GM13977 (cell line): ENCODE data around the gene CLEC17A.
"Not testable (repeated sequence)": the region's sequence is repeated elsewhere in the genome, so short reads cannot be mapped to it uniquely, and the experiment has no call there.

ENCODE experiments used
- DNase-seq: peaks from one replicate; pipeline ENCODE4 v3.0.0; 2012; ENCODE audit warnings: low spot score
- in situ Hi-C: fragments of 300-500 bp; cut with MboI; formaldehyde crosslinking; loops from one replicate; pipeline ENCODE4 v1.12.0; 2022; ENCODE audit warnings: low sequenced_read_pairs, low pct_unique_long_range_greater_than_20kb, mixed read lengths, inconsistent platforms; ENCODE audit not compliant: unreplicated experiment
- TF ChIP-seq, protein P1 (sequence below): IDR thresholded peaks from 2 replicates; pipeline ENCODE4 v1.5.1; 2012; ENCODE audit warnings: mild to moderate bottlenecking, control low read depth; ENCODE audit not compliant: insufficient read depth; ENCODE audit errors: extremely low read depth, missing control alignments

The CLEC17A gene

DNA sequence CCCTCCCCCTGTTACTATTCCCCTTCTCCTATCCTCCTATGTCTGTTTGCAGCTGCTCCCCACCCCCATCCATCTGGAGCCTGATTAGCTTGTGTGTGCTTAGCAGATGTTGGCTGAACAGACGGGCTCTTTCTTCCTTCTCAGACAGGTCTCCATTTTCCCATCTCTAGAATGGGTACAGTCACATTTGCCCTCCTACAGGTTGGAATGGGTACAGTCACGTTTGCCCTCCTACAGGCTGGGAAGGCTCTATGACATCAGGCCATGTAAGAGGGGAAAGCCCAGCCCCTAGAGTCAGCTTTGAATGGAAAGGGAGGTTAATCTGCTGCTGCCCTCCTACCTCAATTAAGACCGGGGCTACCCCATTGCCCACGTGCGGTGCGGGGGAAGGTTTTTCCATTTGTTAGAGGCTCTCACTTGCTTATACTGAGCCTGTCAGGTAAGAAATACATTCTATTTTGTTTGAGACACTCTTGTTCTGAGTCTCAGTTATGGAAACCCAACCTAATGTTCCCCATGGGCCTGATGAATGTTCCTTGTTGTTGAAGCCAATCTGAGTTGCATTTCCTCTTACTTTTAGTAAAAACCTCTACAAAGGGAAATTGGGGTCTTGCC, 2.2 kb upstream of the CLEC17A start:
- TF ChIP-seq, protein P1, sequence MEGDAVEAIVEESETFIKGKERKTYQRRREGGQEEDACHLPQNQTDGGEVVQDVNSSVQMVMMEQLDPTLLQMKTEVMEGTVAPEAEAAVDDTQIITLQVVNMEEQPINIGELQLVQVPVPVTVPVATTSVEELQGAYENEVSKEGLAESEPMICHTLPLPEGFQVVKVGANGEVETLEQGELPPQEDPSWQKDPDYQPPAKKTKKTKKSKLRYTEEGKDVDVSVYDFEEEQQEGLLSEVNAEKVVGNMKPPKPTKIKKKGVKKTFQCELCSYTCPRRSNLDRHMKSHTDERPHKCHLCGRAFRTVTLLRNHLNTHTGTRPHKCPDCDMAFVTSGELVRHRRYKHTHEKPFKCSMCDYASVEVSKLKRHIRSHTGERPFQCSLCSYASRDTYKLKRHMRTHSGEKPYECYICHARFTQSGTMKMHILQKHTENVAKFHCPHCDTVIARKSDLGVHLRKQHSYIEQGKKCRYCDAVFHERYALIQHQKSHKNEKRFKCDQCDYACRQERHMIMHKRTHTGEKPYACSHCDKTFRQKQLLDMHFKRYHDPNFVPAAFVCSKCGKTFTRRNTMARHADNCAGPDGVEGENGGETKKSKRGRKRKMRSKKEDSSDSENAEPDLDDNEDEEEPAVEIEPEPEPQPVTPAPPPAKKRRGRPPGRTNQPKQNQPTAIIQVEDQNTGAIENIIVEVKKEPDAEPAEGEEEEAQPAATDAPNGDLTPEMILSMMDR: no peak
- DNase-seq: no peak
- in situ Hi-C loops: loop anchor here (5.0 kb wide), 1 partner anchor 107 kb away; no protein-coding TSS in a partner anchor

DNA sequence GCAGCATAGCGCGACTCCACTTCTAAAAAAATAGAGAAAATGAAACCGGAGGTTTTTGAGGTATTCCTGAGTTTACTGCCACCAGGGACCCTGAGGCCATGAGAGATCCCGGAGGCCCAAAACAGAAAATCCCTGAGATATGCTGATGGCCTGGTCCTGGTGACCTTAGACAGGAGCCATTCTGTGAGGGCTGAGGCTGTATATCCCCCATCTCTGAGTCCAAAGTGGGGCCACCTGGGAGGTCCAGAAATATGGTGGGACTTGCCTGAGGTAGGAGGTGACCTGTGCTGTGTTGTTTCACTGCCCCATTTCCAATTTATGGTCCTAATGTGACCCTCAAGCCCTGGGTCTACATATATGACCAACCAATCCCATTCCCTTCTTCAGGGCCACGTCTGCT, 1.5 kb downstream of the CLEC17A start:
- in situ Hi-C loops: loop anchor here (5.0 kb wide), 1 partner anchor 103 kb away; no protein-coding TSS in a partner anchor

DNA sequence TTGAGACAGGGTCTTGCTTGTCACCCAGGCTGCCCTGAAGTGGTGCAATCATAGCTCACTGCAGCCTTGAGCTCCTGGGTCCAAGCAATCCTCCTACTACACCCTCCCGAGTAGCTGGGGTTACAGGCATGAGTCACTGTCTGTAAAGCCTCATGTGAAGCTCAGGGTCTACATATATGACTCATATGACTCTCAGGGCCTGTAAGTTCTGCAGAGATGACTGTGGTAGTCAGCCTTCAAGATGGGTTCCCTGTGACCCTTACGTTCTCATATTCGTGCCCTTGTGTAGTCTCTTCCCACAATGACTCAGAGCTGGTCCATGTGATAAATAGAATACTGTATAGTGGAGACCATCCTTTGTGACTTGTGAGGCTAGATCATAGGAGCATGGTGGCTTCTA, 2.3 kb downstream of the CLEC17A start:
- in situ Hi-C loops, DNase-seq: not testable (repeated sequence)

More for the DNA sequence above, 1.5 kb downstream of the CLEC17A start:
- not testable (repeated sequence) for DNase-seq

DNA sequence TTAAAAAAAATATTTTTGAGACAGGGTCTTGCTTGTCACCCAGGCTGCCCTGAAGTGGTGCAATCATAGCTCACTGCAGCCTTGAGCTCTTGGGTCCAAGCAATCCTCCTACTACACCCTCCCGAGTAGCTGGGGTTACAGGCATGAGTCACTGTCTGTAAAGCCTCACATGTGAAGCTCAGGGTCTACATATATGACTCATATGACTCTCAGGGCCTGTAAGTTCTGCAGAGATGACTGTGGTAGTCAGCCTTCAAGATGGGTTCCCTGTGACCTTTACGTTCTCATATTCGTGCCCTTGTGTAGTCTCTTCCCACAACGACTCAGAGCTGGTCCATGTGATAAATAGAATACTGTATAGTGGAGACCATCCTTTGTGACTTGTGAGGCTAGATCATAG, 6.5 kb downstream of the CLEC17A start:
- DNase-seq, in situ Hi-C loops: not testable (repeated sequence)

DNA sequence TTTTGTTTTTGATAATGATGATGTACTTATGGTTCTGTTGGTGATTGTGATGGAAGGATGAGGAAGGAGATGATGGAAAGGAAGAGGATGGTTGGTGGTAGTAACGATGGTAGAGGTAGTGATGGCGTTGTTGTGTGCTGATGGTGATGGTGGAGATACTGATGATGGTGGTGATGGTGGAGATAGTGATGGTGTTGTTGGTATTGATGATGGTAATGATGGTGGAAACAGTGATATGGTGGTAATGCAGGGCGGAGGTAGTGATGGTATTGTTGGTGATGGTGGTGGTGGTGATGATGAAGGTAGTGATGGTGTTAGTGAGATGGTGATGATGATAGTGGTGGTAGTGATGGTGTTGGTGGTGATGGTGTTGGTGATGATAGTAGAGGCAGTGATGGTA, 12.7 kb downstream of the CLEC17A start:
- TF ChIP-seq, protein P1: no peak
- no peak for DNase-seq
- in situ Hi-C loops: no loop called here

DNA sequence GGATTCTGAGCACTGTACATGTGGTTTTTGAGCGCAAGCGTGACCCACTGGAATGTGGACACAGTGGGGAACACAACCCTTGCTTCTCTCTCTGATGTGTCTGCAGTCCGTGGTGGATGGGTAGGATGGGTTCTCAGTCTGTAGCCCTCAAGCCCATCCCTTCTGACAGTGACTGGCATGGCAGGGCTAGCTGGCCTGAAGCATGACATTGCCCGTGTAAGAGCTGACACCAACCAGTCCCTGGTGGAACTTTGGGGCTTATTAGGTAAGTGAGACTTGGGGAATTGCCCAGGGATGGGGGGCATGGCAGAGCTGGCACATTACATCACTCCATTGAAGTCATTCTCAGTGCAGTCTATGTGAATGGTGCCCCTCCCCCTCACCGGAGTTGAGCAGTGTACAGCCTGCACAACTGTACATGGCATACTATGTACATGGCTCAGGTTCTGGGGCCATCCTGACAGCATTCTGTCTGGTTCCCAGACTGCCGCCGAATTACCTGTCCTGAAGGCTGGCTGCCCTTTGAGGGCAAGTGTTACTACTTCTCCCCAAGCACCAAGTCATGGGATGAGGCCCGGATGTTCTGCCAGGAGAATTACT, 16.8 kb downstream of the CLEC17A start:
- in situ Hi-C loops: no loop called here
- no peak for DNase-seq
- TF ChIP-seq, protein P1: no peak

DNA sequence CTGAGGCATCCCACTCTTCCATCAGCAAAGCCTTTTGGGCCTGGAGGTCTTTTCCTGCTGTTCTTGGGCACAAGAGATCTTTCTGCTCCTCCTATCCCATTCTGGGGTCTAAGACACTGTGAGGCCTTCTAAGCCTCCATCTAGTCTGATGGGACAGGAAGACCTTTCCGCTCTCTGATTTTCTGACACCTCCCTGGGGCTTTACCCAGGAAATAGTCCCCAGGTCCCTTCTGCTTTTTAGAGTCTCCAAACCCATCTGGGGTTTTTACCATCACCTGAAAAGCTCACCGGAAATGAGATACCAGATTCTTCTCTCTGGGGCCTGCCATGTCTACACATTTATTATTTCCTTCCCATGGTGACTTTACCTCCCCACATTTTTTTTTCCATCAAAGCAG, 21.1 kb downstream of the CLEC17A start:
- DNase-seq: peak; percentile 68
- TF ChIP-seq, protein P1: no peak
- in situ Hi-C loops: no loop called here

DNA sequence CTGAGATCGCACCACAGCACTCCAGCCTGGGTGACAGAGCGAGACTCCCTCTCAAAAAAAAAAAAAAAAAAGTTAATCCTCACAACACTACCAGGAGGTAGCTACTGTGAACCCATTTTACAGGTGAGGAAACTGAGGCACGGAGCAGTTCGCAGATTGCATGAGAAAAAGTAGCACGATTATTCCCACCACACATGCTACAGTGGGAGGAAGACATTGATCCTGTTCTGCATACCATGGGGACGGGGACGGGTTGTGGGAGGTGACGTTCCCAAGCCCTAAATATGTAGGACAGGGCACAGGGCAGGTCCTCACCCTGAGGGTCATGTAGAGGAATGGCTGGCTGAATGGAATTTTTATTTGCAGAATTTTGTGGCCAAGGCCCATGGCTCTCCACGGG, 23.7 kb downstream of the CLEC17A start:
- in situ Hi-C loops: no loop called here
- TF ChIP-seq, protein P1: no peak
- no peak for DNase-seq
